SHP77 (cell line): ENCODE data around the gene IL10RA.
"Not testable (repeated sequence)": the region's sequence is repeated elsewhere in the genome, so short reads cannot be mapped to it uniquely, and the experiment has no call there.

Source experiments
- DNase-seq, 2 experiments: peaks; one replicate each; lab custom pipeline; 2025; lab: John Stamatoyannopoulos, UW

Gene IL10RA

DNA sequence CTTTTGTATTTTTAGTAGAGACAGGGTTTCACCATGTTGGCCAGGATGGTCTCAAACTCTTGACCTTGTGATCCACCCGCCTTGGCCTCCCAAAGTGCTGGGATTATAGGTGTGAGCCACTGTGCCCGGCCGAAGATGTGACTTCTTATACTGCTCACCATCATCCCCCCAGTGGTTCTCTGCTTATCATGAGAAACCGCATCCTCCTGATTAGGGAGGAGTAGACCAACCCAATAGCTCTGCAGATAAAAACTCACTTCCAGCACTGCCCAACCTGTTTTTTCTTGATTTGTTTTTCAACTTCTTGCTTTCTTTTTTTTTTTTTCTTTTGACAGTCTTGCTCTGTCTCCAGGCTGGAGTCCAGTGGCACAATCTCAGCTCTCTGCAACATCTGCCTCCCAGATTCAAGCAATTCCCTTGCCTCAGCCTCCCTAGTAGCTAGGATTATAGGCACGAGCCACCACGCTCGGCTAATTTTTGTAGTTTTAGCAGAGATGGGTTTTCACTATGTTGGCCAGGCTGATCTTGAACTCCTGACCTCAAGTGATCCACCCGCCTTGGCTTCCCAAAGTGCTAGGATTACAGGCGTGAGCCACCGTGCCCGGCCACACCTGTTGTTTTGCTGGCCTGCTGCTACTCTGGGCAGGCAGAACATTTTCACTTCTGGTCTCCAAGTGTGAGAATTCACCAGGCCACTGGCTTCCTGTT, 21.5 kb downstream of the IL10RA start:
- DNase-seq, result not testable (repeated sequence)

- no peak for DNase-seq
Measured at GRCh38 chr11:118008271-118008911, 22.2 kb downstream of the IL10RA start.

DNA sequence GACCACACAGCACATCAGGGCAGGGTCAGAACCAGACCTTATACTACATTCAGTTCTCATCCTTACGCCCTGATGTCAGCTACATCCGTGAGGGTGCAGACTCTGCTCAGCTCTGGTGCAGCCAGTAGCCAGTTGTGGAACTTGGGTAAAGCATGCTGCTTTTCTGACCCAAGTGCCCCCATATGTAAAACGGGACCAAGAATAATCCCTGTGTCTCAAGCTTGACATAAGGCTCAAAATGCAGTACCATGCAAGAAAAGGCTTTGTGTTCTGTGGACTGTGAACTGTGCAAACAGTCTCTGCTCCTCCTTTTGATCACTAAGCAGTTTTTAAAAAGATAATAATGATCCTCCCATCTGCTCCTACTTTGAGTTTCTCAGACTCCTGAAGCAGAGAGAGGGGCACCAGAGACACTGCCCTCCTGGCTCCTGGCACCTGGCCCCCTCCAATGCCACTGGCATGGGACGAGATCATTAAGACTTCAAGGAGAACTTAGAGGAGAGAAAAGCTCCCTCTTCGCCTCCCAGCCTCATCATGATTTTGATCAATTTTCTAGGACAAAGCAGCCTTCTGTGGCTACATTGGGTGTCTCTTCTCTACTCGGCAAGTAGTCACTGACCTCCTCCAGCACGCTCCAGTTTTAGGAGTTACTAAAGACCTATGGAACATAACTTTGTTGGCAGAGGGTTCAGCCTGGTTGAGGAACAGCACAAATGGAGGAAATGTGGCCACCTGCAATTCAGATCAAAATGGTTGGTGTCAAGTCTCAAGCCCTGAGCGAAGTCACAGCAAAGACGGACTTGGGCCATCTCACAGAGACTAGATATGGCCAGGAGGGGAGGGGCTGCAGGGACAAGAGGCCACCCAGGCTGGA, 23.9 kb downstream of the IL10RA start:
- no peak for DNase-seq

DNA sequence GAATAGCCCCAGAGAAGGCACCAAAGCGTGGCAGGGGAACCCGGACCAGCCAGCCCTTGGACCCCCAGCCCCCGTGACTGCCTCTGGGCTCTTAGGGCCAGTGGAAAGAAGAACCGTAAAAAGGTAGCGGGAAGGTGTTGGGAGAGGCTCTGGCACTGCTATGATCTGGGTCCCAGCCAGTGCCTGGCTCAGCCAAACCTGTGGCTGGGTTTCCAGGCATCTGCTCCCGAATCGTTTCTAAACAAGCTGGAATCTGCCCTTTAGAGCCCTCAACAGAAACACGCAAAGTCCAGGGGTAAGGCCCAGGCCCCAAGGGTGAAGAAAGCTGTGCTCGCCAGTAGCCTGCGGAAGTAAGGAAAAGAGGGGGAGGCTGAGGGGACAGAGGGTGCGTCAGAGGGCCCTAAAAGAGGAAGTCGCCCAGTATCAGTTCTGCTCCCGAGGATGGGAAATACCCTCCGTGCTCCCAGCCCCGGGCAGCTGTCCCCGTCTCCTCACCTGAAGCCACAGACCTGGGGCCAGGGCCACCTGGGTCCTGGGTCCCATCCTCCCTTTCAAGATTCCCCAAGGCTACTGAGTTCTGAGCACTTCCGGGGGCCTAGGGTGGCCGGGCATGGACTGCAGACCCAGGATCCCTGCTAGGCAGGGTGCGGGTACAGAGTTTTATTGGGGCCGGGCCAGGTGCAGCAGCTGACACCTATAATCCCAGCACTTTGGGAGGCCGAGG, 24.7 kb downstream of the IL10RA start:
- DNase-seq, result no peak

- DNase-seq, result no peak
Measured at GRCh38 chr11:118012083-118012669, 26.0 kb downstream of the IL10RA start.

DNA sequence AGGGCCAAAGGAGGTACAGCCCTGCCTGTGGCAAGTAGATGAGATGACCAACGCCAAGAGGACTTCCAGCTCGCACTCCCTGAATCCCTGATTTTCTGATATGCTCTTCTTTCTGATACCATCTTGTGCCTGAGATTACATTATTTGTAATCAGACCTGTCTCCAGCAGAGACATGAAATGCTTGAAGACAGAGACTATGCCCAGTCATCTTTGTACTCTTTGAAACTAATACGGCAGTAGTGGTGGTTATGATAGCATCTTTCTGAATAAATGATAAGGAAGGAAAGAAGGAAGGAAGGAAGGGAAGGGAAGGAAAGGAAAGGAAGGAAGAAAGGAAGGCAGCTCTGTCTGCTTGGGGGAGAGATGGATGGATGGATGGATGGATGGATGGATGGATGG, 27.8 kb downstream of the IL10RA start:
- no peak for DNase-seq

- no peak for DNase-seq
Measured at GRCh38 chr11:118015385-118015841, 29.2 kb downstream of the IL10RA start.

DNA sequence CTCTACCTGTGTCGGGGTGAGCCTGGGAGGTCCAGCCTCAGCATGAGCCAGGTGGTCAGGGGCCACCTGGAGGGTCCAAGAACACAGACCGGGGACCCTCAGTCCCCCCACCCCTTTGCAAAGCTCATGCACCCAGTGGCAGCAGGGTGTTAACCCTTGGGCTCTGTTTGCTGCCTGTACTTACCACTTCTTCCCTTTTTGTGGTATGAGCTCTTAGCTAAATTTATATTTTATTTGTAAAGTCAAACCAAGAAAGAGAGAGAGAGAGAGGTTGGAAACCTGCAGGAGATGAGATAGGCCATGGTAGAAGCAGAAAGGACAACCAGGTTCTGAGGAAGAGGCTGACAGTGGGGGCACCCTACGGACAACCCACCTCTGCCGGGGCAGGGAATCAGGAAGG, 29.9 kb downstream of the IL10RA start:
- no peak for DNase-seq

GRCh38 chr11:118017111-118017510, 30.9 kb downstream of the IL10RA start:
- no peak for DNase-seq

DNA sequence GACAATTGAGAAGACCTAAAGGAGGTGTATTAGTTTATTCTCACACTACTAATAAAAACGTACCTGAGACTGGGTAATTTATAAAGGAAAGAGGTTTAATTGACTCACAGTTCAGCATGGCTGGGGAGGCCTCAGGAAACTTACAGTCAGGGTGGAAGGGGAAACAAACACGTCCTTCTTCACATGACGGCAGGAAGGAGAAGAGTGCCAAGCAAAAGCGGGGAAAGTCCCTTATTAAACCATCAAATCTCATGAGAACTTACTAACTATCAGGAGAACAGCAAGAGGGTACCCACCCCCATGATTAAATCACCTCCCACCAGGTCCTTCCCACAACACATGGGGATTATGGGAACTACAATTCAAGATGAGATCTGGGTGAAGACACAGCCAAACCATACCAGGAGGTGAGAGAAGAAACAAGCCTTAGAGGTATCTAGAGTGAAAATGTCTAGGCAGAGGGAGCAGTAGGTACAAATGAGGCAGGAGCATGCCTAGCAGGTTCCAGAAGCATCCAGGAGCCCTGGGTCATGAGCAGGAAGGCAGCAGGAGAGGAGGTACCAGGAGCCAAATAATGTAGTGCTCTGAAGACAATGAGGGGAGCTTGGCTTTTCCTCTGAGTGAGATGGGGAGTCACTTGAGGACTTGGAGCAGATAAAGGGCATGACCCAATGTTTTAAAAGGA, 31.6 kb downstream of the IL10RA start:
- no peak for DNase-seq

DNA sequence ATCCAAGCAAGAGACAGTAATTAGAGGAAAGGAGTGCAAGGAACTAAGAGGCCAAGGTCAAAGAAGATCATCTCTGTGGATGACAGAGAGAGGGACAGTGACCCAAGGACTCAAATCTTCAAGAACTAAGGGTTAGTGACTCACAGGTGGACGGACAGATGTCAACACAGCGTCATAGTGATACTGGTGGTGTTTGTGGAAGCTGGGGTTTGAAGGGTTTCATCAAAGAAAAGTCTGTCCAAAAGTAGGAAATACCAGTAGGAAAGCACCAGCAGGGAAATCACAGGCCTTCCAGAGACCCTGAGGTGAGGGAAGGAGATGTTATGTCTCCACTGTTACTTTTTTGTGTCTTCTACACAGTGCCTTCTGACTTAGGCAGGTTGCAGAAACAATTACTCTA, 32.2 kb downstream of the IL10RA start:
- no peak for DNase-seq

GRCh38 chr11:118021146-118021545, 35.0 kb downstream of the IL10RA start:
- DNase-seq, result no peak

DNA sequence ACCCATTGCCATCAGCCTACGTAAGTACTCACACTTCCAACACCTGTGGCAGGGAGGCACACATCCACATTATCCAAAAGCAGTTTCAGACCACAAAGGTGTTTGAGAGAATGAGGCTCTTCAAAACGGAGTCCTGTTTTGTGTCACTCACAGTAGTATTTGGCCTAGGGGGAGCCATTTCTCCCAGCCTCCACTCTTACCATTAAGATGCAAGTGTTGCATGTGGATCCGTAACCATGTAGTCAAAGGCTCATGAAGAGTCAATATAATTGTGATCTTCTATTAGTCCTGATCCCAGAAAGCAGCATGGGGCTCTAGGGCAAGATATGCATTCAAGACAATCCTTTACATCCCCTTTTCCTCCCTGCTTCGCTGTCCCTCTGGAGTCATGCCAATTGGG, 41.5 kb downstream of the IL10RA start:
- DNase-seq, result no peak

GRCh38 chr11:118028626-118029025, 42.4 kb downstream of the IL10RA start:
- DNase-seq, result no peak

DNA sequence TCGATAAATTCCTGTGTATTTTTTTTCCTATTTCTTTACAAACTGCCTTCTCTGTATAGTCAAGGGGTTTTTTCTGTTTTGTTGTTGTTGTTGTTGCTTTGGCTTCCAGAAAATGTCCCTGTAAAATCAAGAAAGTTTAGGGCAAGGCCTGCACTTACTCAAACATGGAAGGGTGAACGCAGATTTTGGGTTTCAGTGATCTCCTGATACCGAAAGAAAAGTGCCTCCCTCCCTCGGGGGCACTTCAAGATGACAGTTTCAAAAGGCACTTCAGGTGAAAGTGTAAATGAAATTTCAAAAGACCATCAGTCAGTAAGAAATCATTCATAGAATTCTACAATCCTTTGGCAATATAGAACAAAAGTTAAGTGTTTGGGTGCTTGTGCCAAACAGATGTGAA, 47.2 kb downstream of the IL10RA start:
- no peak for DNase-seq

DNA sequence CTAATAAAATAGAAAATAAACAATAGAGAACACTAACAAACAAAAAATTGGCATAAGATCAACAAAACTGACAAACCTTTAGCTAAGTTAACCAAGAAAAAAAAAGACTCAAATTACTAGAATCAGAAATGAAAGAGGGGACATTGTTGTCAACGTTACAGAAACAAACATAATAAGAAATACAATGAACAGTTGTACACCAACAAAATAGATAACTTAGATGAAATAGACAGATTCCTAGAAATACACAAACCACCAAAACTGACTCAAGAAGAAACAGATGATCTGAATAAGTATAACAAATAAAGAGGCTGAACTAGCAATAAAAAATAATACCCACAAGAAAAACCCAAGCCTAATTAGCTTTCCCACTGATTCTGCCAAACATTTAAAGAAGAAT, 55.9 kb downstream of the IL10RA start:
- no peak for DNase-seq

DNA sequence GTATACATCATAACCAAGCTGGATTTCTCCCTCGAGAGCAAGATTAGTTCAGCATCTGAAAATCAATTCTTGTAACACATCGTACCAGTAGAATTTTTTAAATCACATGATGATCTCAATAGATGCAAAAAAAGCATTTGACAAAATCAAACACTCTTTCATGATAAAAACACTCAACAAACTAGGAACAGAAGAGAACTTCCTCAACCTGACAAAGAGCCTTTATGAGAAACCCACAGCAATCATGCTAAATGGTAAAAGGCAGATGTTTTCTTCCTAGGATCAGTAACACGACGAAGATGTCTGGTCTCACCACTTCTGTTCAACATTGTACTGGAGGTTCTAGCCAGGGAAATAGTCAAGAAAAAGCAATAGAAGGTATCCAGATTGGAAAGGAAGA, 56.6 kb downstream of the IL10RA start:
- no peak for DNase-seq

GRCh38 chr11:118045191-118045590, 59.0 kb downstream of the IL10RA start:
- no peak for DNase-seq

DNA sequence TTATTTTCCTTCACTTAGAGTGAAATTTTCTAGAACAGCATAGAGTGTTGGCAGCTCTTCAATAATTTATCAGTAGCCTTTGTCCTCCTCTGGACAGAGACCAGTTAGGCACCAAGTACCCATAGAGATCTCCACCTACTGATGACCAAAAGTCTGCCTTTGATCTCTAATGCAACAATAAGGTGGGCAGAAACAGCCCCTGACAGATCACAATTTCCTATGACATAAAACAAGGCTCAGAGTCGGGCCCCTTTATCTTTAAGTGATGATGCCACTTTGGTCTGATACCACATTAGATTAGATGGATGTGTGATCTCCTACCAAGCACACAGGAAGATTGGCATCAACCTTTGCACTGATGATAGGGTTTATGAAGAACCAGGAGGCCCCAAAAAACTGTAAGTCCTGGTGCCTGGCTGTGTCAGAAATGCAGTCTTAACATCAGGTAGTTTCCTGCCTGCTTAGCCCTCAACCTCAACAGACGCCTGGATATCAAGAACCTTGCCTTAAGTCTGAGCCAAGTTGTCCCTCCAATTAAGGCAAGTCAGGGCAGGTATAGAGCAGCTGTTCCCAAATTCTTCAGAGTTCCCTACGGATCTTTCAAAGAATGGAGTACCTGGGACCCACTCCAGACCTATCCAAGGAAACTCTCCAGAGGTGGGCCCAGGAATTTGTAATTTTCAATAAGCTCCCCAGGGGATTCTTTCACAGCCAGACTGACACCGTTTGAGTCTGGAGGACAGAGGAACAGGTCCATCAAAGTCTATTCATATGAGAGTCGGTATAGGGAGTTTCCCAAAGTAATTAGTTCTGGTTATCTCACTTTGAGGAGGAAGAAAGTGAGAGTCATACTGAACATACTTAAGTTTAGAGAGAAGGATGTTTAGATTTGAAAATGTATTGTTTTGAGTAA, 60.1 kb downstream of the IL10RA start:
- DNase-seq, result no peak
